ENCODE data around the gene CDH16.

DNA sequence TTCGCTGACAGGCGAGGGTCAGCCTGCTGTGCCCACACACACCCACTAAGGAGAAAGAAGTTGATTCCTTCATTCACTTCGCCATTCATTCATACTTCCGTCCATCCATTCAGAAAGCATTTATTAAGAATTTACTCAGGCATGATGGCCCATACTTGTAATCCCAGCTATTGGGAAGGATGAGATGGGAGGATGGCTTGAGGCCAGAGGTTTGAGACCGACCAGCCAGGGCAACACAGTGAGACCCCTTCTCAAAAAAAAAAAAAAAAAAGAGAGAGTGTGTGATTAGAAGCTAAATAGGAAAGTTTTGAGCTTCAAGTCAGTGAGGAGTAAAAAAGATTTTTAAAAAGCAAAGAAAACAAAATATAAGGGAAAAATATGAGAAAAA lies 25.4 kb upstream of the CDH16 start:
- TF ChIP-seq, protein P1, sequence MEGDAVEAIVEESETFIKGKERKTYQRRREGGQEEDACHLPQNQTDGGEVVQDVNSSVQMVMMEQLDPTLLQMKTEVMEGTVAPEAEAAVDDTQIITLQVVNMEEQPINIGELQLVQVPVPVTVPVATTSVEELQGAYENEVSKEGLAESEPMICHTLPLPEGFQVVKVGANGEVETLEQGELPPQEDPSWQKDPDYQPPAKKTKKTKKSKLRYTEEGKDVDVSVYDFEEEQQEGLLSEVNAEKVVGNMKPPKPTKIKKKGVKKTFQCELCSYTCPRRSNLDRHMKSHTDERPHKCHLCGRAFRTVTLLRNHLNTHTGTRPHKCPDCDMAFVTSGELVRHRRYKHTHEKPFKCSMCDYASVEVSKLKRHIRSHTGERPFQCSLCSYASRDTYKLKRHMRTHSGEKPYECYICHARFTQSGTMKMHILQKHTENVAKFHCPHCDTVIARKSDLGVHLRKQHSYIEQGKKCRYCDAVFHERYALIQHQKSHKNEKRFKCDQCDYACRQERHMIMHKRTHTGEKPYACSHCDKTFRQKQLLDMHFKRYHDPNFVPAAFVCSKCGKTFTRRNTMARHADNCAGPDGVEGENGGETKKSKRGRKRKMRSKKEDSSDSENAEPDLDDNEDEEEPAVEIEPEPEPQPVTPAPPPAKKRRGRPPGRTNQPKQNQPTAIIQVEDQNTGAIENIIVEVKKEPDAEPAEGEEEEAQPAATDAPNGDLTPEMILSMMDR (conservative IDR thresholded peaks at IDR 0.05; ENCODE audit: low read depth, low read length): no peak
- TF ChIP-seq EZH2 (IDR thresholded peaks at IDR 0.05; ENCODE audit: borderline replicate concordance, low read depth, low read length, poor library complexity, severe bottlenecking): no peak

All from A673 (cell line).